IPS DF 6.9 (cell line): Measurements from ENCODE around the gene ERVV-1.
"Not testable (repeated sequence)": the region's sequence is repeated elsewhere in the genome, so short reads cannot be mapped to it uniquely, and the experiment has no call there.

ENCODE experiments used
- DNase-seq: peaks from one replicate; pipeline ENCODE4 v3.0.0-alpha.2; 2013; ENCODE audit warnings: low read depth, low spot score
- H3K27ac ChIP-seq: one replicate; pipeline ENCODE4 v1.5.1; 2013; ENCODE audit warnings: low read length, control low read depth
- H3K27me3 ChIP-seq: 2 replicates; pipeline ENCODE4 v1.6.1; 2013; ENCODE audit warnings: mild to moderate bottlenecking, low read length; ENCODE audit not compliant: control insufficient read depth, insufficient read depth
- H3K36me3 ChIP-seq: 2 replicates; pipeline ENCODE4 v1.6.1; 2013; ENCODE audit warnings: low read length; ENCODE audit not compliant: control insufficient read depth, insufficient read depth
- H3K4me1 ChIP-seq: 2 replicates; pipeline ENCODE4 v1.6.1; 2013; ENCODE audit warnings: low read length; ENCODE audit not compliant: control insufficient read depth, insufficient read depth
- H3K4me3 ChIP-seq: 2 replicates; pipeline ENCODE4 v1.5.1; 2013; ENCODE audit warnings: mild to moderate bottlenecking, low read length
- H3K9me3 ChIP-seq: 2 replicates; pipeline ENCODE4 v1.6.1; 2013; ENCODE audit warnings: low read length, inconsistent platforms; ENCODE audit not compliant: control insufficient read depth, insufficient read depth
- WGBS: extraction: QIAGEN DNeasy Blood & Tissue Kit; methylation state at CpG from one replicate; pipeline ENCODE4 v1.1.7; 2013; ENCODE audit warnings: mixed read lengths, missing lambda C conversion rate; ENCODE audit not compliant: insufficient read length, insufficient coverage; 5-methylcytosine and 5-hydroxymethylcytosine counted together

The ERVV-1 gene

DNA sequence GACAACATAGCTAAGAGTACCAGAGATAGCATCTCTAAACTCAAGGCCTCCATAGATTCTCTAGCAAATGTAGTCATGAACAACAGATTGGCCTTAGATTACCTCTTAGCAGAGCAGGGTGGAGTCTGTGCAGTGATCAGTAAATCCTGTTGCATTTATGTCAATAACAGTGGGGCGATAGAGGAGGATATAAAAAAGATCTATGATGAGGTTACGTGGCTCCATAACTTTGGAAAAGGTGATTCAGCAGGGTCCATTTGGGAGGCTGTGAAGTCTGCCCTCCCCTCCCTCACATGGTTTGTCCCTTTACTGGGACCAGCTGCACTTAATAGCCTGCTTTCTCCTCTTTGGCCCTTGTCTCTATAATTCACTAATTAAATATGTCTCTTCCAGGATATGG lies 1.4 kb downstream of the ERVV-1 start:
- H3K9me3 ChIP-seq = no peaks in the 10 kb centered on the region
- no peak overlapping the region for H3K4me3 ChIP-seq
- no CpG with 5 or more reads among the region's 2 CpGs for WGBS
- peaks cover 2% of the 10 kb centered on the region; the same call in 1 of the 2 replicates for H3K4me1 ChIP-seq
- no peak for DNase-seq
- H3K27ac ChIP-seq = no peak overlapping the region
- no peaks in the 10 kb centered on the region for H3K36me3 ChIP-seq
- no peaks in the 10 kb centered on the region for H3K27me3 ChIP-seq

DNA sequence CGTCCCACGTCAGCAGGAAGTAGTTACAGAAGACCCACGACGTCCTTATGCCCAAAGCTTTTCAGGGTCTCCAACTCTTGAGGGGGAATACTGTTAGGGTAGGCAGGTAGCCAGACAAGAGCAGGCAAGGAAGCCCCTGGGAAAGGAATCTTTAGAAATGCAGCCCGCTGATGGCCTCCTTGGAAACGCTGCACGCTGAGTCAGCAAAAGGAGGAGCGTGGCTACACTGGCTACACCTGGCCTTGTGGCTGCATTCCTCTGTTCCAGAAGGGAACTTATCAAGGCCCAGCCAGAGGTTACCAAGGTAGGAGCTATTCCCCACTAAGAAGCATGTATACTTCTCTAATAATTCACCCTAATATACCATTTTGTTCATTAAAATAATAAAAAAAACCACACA lies 2.0 kb downstream of the ERVV-1 start:
- Histone ChIP-seq H3K4me3 (no peak overlapping the region), H3K27me3 (no peaks in the 10 kb centered on the region), H3K36me3 (no peaks in the 10 kb centered on the region), H3K4me1 (peaks cover 2% of the 10 kb centered on the region; the same call in 1 of the 2 replicates), H3K9me3 (no peaks in the 10 kb centered on the region), H3K27ac (no peak overlapping the region)
- no peak for DNase-seq
- WGBS = no CpG with 5 or more reads among the region's 8 CpGs

DNA sequence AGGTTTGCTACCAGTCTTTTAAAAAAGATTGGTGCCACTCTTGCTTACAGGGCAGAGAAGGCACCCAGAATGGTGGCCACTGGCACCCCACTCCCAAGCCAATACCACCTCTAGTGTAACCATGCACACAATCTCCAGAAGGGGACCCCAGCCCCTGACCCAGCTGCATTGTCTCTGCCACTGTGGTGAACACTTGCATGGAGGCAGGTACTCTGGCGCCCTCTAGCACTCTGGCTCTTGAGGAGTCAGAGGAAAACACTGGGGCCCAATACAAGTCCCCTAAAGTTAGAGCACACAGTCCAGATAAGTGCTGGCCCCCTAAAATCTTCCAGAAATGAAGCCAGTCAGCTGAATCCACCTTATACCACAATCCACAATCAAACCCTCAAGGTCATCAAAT lies 6.0 kb downstream of the ERVV-1 start:
- Histone ChIP-seq H3K4me3 (no peak overlapping the region), H3K9me3 (no peaks in the 10 kb centered on the region), H3K27me3 (no peaks in the 10 kb centered on the region), H3K36me3 (no peaks in the 10 kb centered on the region), H3K4me1 (peaks cover 2% of the 10 kb centered on the region; the same call in 1 of the 2 replicates), H3K27ac (no peak overlapping the region)
- DNase-seq = peak; percentile 76
- WGBS = no CpG with 5 or more reads among the region's 1 CpG

GRCh38 chr19:53028306-53028705 lies 14.6 kb downstream of the ERVV-1 start:
- not testable (repeated sequence) for H3K27ac ChIP-seq, H3K27me3 ChIP-seq, H3K9me3 ChIP-seq, H3K4me1 ChIP-seq, DNase-seq, H3K4me3 ChIP-seq, H3K36me3 ChIP-seq
- WGBS = no CpG with 5 or more reads among the region's 7 CpGs

DNA sequence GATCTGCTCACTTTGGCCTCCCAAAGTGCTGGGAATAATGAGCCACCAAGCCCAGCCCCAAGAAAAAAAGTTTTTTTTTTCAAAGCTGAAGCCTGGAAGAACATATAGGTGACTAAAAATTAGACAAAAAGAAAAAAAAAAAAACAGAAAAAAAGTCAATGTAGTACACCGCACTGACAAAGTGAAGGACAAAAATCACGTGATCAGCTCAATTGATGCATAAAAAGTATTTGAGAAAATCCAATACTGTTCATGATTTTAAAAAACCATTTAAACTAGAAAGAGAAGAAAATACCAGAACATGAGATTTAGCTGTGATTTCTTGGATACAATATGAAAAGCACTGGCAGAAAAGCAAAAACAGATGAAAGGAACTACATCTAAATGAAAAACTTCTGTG lies 20.3 kb downstream of the ERVV-1 start:
- no peaks in the 10 kb centered on the region for H3K4me1 ChIP-seq
- H3K27me3 ChIP-seq = no peaks in the 10 kb centered on the region
- WGBS = no CpG with 5 or more reads among the region's 2 CpGs
- no peak for DNase-seq
- no peak overlapping the region for H3K4me3 ChIP-seq
- H3K9me3 ChIP-seq = no peaks in the 10 kb centered on the region
- H3K36me3 ChIP-seq = no peaks in the 10 kb centered on the region
- H3K27ac ChIP-seq = no peak overlapping the region

DNA sequence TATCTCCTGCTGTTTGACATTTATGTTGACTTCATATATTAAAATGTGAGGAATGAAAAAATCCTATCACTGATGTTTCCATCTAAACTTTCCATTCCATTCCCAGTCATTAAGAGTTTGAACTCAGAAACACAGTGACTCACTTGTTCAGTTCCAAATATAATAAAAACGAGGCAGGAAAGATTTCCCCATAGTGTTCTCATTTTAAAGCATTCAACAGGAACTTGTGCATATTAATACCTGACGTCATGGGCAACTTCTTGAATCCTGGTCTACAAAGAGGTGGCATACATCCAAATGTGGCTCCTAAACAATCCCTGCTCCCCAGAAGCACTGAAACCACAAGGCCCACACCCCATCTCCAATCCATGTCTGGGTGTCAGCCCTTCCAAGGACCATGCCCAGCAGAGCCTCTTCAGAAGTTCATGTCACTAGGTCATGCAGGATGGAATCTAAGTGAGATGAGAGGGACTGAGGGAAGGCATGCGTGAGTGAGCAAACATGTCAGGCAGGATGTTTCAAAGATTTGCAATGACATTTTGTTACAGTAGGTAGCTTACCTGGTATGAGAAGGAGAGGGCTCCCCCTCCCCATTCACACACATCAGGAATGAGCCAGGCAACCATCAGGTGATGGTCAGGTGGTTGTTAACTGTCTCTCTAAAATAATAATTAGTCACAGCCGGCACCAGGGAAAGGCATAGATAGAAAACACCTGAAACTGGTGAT lies 21.4 kb downstream of the ERVV-1 start:
- Histone ChIP-seq H3K4me3 (no peak overlapping the region), H3K4me1 (no peaks in the 10 kb centered on the region), H3K9me3 (no peaks in the 10 kb centered on the region), H3K36me3 (no peaks in the 10 kb centered on the region), H3K27ac (no peak overlapping the region), H3K27me3 (no peaks in the 10 kb centered on the region)
- DNase-seq = no peak
- no CpG with 5 or more reads among the region's 4 CpGs for WGBS

DNA sequence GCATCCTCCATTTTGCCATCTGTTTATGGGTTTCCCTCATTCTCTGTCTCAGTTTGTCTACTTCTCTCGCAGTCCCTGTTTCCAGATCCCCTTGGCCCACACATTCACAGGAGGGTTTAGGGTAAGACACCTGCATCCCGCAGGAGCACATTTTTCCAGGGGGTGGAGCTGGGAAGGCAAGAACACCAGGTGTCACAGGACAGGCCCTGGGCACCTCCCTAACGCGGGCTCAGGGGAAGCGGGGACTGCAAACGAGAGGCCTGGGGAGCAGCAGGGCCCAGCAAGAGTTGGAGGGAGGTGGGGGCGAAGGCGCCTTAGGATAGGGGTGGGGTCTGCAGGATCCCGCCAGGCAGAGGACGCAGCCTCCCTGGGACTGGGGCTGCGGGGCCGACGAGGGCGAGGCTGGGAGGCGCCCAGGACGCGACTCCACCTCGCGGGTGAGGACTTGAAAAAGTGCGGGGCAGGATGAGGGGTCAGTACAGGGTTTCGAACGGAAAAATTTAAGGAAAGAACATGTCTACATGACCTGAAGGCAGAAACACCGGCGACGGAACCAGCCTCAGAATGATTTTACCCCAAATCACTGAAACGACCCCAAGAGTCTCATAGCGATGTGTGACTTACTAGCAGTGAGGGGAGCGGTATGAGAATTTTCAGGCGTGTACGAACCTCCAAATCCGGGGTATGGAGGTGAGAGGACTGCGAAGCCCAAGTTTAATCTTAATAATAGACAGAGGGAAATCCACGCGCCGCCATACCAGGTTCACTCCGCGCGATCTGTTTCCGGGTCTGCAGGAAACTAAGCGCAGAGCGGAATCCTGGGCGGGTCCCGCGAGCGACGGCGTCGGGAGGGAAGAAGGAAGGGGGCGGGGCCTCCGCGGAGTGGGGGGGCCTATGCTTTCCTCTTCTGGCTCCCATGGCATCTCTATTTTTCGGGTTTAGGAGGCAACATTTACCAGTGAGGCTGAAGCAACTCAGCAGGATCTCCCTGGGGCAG lies 23.7 kb downstream of the ERVV-1 start:
- Histone ChIP-seq H3K9me3 (no peaks in the 10 kb centered on the region), H3K27me3 (no peaks in the 10 kb centered on the region), H3K36me3 (no peaks in the 10 kb centered on the region), H3K4me1 (no peaks in the 10 kb centered on the region), H3K27ac (no peak overlapping the region), H3K4me3 (peak overlapping the region; percentile 61)
- DNase-seq = no peak
- no CpG with 5 or more reads among the region's 52 CpGs for WGBS

DNA sequence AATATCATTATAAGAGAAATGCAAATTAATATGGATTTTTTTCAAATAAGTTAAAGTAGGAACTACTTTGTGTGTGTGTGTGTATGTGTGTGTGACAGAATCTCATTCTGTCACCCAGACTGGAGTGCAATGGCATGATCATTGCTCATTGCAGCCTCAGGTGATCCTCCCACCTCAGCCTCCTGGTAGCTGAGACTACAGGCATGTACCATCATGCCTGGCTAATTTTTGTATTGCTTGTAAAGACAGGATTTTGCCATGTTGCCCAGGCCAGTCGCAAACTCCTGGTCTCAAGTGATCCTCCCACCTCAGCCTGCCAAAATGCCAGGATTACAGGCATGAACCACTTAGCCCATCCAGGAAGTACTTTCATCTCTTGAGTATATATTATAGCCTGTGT lies 27.6 kb downstream of the ERVV-1 start:
- H3K27ac ChIP-seq = no peak overlapping the region
- no peak for DNase-seq
- no peaks in the 10 kb centered on the region for H3K9me3 ChIP-seq
- no peaks in the 10 kb centered on the region for H3K4me1 ChIP-seq
- no CpG with 5 or more reads among the region's 1 CpG for WGBS
- H3K4me3 ChIP-seq = no peak overlapping the region
- no peaks in the 10 kb centered on the region for H3K27me3 ChIP-seq
- H3K36me3 ChIP-seq = no peaks in the 10 kb centered on the region

- Histone ChIP-seq H3K9me3 (0 out of 2 replicates have a peak, but pooled peaks cover 2% of the 10 kb centered on the region), H3K4me1 (no peaks in the 10 kb centered on the region), H3K27me3 (no peaks in the 10 kb centered on the region), H3K36me3 (no peaks in the 10 kb centered on the region), H3K27ac (no peak overlapping the region), H3K4me3 (no peak overlapping the region)
- no peak for DNase-seq
- WGBS = no CpG with 5 or more reads among the region's 16 CpGs
Measured at GRCh38 chr19:53045536-53045935, 31.8 kb downstream of the ERVV-1 start.

DNA sequence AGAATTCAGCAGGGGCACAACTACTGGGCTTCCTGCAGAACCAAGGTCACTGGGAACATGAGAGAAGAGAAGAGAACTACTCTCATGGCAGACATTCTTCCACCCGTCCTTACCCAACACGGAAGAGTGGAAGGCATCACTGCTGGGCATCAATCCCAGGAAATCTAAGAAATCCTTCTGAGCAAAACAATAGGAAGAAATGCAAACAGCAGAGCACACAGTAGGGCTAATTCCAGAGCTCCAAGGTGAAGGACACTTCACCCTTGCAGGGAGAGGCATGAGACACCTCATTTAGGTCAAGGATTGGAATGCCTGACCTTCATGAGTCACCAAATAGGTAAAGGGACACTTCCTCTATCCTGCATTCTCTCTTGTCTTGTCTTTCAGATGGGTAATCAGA lies 33.7 kb downstream of the ERVV-1 start:
- Histone ChIP-seq H3K27ac (no peak overlapping the region), H3K4me3 (no peak overlapping the region), H3K27me3 (no peaks in the 10 kb centered on the region), H3K9me3 (0 out of 2 replicates have a peak, but pooled peaks cover 2% of the 10 kb centered on the region), H3K4me1 (no peaks in the 10 kb centered on the region), H3K36me3 (no peaks in the 10 kb centered on the region)
- DNase-seq = no peak
- no CpG with 5 or more reads among the region's 2 CpGs for WGBS
